Nephron (organoid): ENCODE measurements around the gene HMCN2.

ENCODE experiments used
- H3K27ac Mint-ChIP-seq, 3 experiments: 2 replicates each; pipeline ENCODE4 v1.8.0; 2020; ENCODE audit warnings: mixed read lengths in 3 of 3, mild to moderate bottlenecking in 2 of 3, moderate library complexity in 1 of 3
- H3K27me3 Mint-ChIP-seq: 2 replicates; pipeline ENCODE4 v1.8.0; 2021; ENCODE audit warnings: low read depth, mild to moderate bottlenecking, moderate library complexity, mixed read lengths
- H3K36me3 Mint-ChIP-seq: 2 replicates; pipeline ENCODE4 v1.8.0; 2020; ENCODE audit warnings: low read depth, mixed read lengths
- H3K4me1 Mint-ChIP-seq: 2 replicates; pipeline ENCODE4 v1.8.0; 2020; ENCODE audit warnings: mixed read lengths
- H3K4me3 Mint-ChIP-seq, 3 experiments: 2 replicates each; pipeline ENCODE4 v1.8.0; 2020; ENCODE audit warnings: mild to moderate bottlenecking in 3 of 3, mixed read lengths in 3 of 3, moderate library complexity in 2 of 3
- H3K9me3 Mint-ChIP-seq: 2 replicates; pipeline ENCODE4 v1.8.0; 2020; ENCODE audit warnings: mixed read lengths
- CTCF ChIP-seq, 3 experiments: fragments of 200-600 bp; sonication (generic); IDR thresholded peaks; one replicate each; pipeline ENCODE4 v1.5.0; 2021; ENCODE audit warnings: antibody characterized with exemption in 3 of 3; ENCODE audit not compliant: unreplicated experiment in 3 of 3

The HMCN2 gene

GRCh38 chr9:130348881-130349280, 83.3 kb downstream of the HMCN2 start:
- no peaks in the 10 kb centered on the region for H3K4me1 Mint-ChIP-seq

GRCh38 chr9:130349398-130349797, 83.8 kb downstream of the HMCN2 start:
- no peaks in the 10 kb centered on the region for H3K36me3 Mint-ChIP-seq
- no peaks in the 10 kb centered on the region for H3K4me1 Mint-ChIP-seq
- no peak for TF ChIP-seq CTCF (IDR thresholded peaks at IDR 0.05; ENCODE audit: unreplicated experiment in 3 of 3)
- no peak overlapping the region for H3K4me3 Mint-ChIP-seq
- H3K27me3 Mint-ChIP-seq = peaks cover 18% of the 10 kb centered on the region
- no peak overlapping the region for H3K27ac Mint-ChIP-seq
- no peaks in the 10 kb centered on the region for H3K9me3 Mint-ChIP-seq

More at GRCh38 chr9:130348881-130349280, 83.3 kb downstream of the HMCN2 start:
- Mint-ChIP-seq H3K4me3 (no peak overlapping the region), H3K27ac (no peak overlapping the region), H3K9me3 (no peaks in the 10 kb centered on the region), H3K27me3 (peaks cover 18% of the 10 kb centered on the region), H3K36me3 (no peaks in the 10 kb centered on the region)
- TF ChIP-seq CTCF (IDR thresholded peaks at IDR 0.05; ENCODE audit: unreplicated experiment in 3 of 3) = no peak

- Mint-ChIP-seq H3K27me3 (peaks cover 18% of the 10 kb centered on the region), H3K4me3 (no peak overlapping the region), H3K9me3 (no peaks in the 10 kb centered on the region), H3K4me1 (no peaks in the 10 kb centered on the region), H3K27ac (no peak overlapping the region), H3K36me3 (no peaks in the 10 kb centered on the region)
- TF ChIP-seq CTCF (IDR thresholded peaks at IDR 0.05; ENCODE audit: unreplicated experiment in 3 of 3) = no peak
Observed at GRCh38 chr9:130351343-130351742, 85.8 kb downstream of the HMCN2 start.

GRCh38 chr9:130352081-130352480, 86.5 kb downstream of the HMCN2 start:
- no peak overlapping the region for H3K27ac Mint-ChIP-seq
- TF ChIP-seq CTCF (IDR thresholded peaks at IDR 0.05; ENCODE audit: unreplicated experiment in 3 of 3) = no peak
- H3K27me3 Mint-ChIP-seq = peaks cover 19% of the 10 kb centered on the region
- H3K36me3 Mint-ChIP-seq = no peaks in the 10 kb centered on the region
- H3K4me3 Mint-ChIP-seq = no peak overlapping the region
- H3K4me1 Mint-ChIP-seq = no peaks in the 10 kb centered on the region
- H3K9me3 Mint-ChIP-seq = no peaks in the 10 kb centered on the region

- Mint-ChIP-seq H3K27me3 (peaks cover 19% of the 10 kb centered on the region), H3K9me3 (no peaks in the 10 kb centered on the region), H3K4me1 (no peaks in the 10 kb centered on the region), H3K4me3 (no peak overlapping the region), H3K36me3 (no peaks in the 10 kb centered on the region), H3K27ac (no peak overlapping the region)
- no peak for TF ChIP-seq CTCF (IDR thresholded peaks at IDR 0.05; ENCODE audit: unreplicated experiment in 3 of 3)
Observed at GRCh38 chr9:130352586-130353285, 87.2 kb downstream of the HMCN2 start.

- Mint-ChIP-seq H3K9me3 (no peaks in the 10 kb centered on the region), H3K4me3 (no peak overlapping the region), H3K4me1 (no peaks in the 10 kb centered on the region), H3K27me3 (peaks cover 25% of the 10 kb centered on the region), H3K36me3 (no peaks in the 10 kb centered on the region), H3K27ac (no peak overlapping the region)
- no peak for TF ChIP-seq CTCF (IDR thresholded peaks at IDR 0.05; ENCODE audit: unreplicated experiment in 3 of 3)
Observed at GRCh38 chr9:130354378-130354777, 88.8 kb downstream of the HMCN2 start.
